Activated CD8-positive, alpha-beta T cell treated with anti-CD3 and anti-CD28 coated beads for 36 hours (primary cell): ENCODE results near the gene PCDHGA7. TPM values are rescaled to one million over a fixed set of nuclear protein-coding genes. Genes with fewer than 3 reads are reported as not detected.

Experiments
- ATAC-seq: fragments of 200-7000 bp; cut with Tn5 transposase; one replicate; pipeline ENCODE4 v1.10.0; 2021; ENCODE audit warnings: mild to moderate bottlenecking, moderate library complexity
- CTCF ChIA-PET: fragments of 350-600 bp; sonication (Branson Sonifier 250); formaldehyde crosslinking; loops from one replicate; lab custom pipeline; 2021; ENCODE audit warnings: antibody characterized with exemption; lab: Charles Lee
- POLR2A ChIA-PET: fragments of 350-600 bp; sonication (Branson Sonifier 250); formaldehyde crosslinking; loops from one replicate; lab custom pipeline; 2021; ENCODE audit warnings: antibody characterized with exemption; lab: Charles Lee
- DNase-seq: peaks from one replicate; pipeline ENCODE4 v3.0.0-alpha.2; 2020
- H3K27ac Mint-ChIP-seq: one replicate; pipeline ENCODE4 v1.8.0; 2021; ENCODE audit warnings: mild to moderate bottlenecking, mixed read lengths
- H3K27me3 Mint-ChIP-seq: one replicate; pipeline ENCODE4 v1.8.0; 2021; ENCODE audit warnings: mixed read lengths
- H3K36me3 Mint-ChIP-seq: one replicate; pipeline ENCODE4 v1.8.0; 2021; ENCODE audit warnings: low read depth, mixed read lengths
- H3K4me1 Mint-ChIP-seq: one replicate; pipeline ENCODE4 v1.8.0; 2021; ENCODE audit warnings: low read depth, mixed read lengths
- H3K4me3 Mint-ChIP-seq: one replicate; pipeline ENCODE4 v1.8.0; 2021; ENCODE audit warnings: mild to moderate bottlenecking, moderate library complexity, mixed read lengths
- H3K9me3 Mint-ChIP-seq: one replicate; pipeline ENCODE4 v1.8.0; 2021; ENCODE audit warnings: mixed read lengths
- intact Hi-C: fragments of 100-400 bp; cut with micrococcal nuclease; formaldehyde crosslinking; loops from one replicate; pipeline ENCODE4 v1.10.0; 2022
- total RNA-seq, 2 experiments: library from RNA; stranded (reverse); gene quantifications; one replicate each; pipeline ENCODE4 v1.2.3, GENCODE V29; 2021
- TF ChIP-seq, protein P1 (sequence below): fragments of 200-600 bp; IDR thresholded peaks from one replicate; pipeline ENCODE4 v1.8.0; 2022; ENCODE audit warnings: antibody characterized with exemption, mild to moderate bottlenecking

The PCDHGA7 gene
- total RNA-seq, 2 experiments from 2014 or later: not detected

DNA sequence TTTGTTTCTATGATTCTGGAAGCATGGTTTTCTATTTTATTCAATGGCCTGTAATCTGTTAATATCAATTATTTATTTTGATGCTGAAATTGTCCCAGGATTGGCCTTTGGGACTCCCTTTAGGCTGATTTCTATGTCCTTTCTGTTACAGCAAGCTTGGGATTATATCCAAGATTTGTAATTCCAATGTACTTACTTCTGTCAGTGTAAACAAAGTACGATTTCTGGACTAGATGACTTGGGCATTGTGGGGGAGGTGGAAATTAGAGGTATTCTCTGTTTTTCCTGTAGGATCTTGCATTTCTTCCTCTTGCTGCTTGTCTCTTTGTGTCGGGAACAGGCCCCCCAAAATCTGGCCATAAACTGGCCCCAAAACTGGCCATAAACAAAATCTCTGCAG, 51.5 kb downstream of the PCDHGA7 start:
- DNase-seq: no peak
- no peak overlapping the region for H3K4me3 Mint-ChIP-seq
- intact Hi-C loops: no loop called here
- peaks cover 32% of the 10 kb centered on the region for H3K27me3 Mint-ChIP-seq
- H3K27ac Mint-ChIP-seq: no peak overlapping the region
- no peak for ATAC-seq
- CTCF ChIA-PET: interaction anchor here (1.7 kb wide), 1 partner anchor 13 kb away, joined by 6 read pairs; the partner anchor contains the start of gene PCDHGA11
- peaks cover 18% of the 10 kb centered on the region for H3K36me3 Mint-ChIP-seq
- TF ChIP-seq, protein P1, sequence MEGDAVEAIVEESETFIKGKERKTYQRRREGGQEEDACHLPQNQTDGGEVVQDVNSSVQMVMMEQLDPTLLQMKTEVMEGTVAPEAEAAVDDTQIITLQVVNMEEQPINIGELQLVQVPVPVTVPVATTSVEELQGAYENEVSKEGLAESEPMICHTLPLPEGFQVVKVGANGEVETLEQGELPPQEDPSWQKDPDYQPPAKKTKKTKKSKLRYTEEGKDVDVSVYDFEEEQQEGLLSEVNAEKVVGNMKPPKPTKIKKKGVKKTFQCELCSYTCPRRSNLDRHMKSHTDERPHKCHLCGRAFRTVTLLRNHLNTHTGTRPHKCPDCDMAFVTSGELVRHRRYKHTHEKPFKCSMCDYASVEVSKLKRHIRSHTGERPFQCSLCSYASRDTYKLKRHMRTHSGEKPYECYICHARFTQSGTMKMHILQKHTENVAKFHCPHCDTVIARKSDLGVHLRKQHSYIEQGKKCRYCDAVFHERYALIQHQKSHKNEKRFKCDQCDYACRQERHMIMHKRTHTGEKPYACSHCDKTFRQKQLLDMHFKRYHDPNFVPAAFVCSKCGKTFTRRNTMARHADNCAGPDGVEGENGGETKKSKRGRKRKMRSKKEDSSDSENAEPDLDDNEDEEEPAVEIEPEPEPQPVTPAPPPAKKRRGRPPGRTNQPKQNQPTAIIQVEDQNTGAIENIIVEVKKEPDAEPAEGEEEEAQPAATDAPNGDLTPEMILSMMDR: no peak
- peaks cover 18% of the 10 kb centered on the region for H3K9me3 Mint-ChIP-seq
- peaks cover 5% of the 10 kb centered on the region for H3K4me1 Mint-ChIP-seq
- POLR2A ChIA-PET: no interaction called here

Other genes with a start within 250 kb of the PCDHGA7 start
- not detected for gene PCDHB5, start 247.5 kb upstream of the PCDHGA7 start, total RNA-seq
- gene PCDHB6, start 232.7 kb upstream of the PCDHGA7 start, total RNA-seq: not detected
- gene PCDHB7, start 210.1 kb upstream of the PCDHGA7 start, total RNA-seq: not detected
- gene PCDHB8, start 205.0 kb upstream of the PCDHGA7 start, total RNA-seq: not detected
- not detected for gene PCDHB16, start 200.4 kb upstream of the PCDHGA7 start, total RNA-seq
- gene PCDHB9, start 195.6 kb upstream of the PCDHGA7 start, total RNA-seq: not detected
- not detected for gene PCDHB10, start 190.4 kb upstream of the PCDHGA7 start, total RNA-seq
- gene PCDHB11, start 183.1 kb upstream of the PCDHGA7 start, total RNA-seq: not detected
- not detected for gene PCDHB12, start 174.0 kb upstream of the PCDHGA7 start, total RNA-seq
- gene PCDHB13, start 168.8 kb upstream of the PCDHGA7 start, total RNA-seq: not detected
- gene PCDHB14, start 159.4 kb upstream of the PCDHGA7 start, total RNA-seq: not detected
- not detected for gene PCDHB15, start 137.3 kb upstream of the PCDHGA7 start, total RNA-seq
- gene SLC25A2, start 78.7 kb upstream of the PCDHGA7 start, total RNA-seq: under 1 TPM in 1 of 2 experiments, not detected in 1; 0.25 TPM
- 10 to 100 TPM; 56.2 to 58.1 TPM for gene TAF7, start 62.0 kb upstream of the PCDHGA7 start, total RNA-seq
- gene PCDHGA1, start 52.2 kb upstream of the PCDHGA7 start, total RNA-seq: under 1 TPM in 1 of 2 experiments, not detected in 1; 0.07 TPM
- not detected for gene PCDHGA2, start 44.0 kb upstream of the PCDHGA7 start, total RNA-seq
- not detected for gene PCDHGA3, start 38.9 kb upstream of the PCDHGA7 start, total RNA-seq
- gene PCDHGB1, start 32.6 kb upstream of the PCDHGA7 start, total RNA-seq: not detected
- not detected for gene PCDHGA4, start 27.7 kb upstream of the PCDHGA7 start, total RNA-seq
- gene PCDHGB2, start 22.7 kb upstream of the PCDHGA7 start, total RNA-seq: under 1 TPM; 0.11 to 0.14 TPM
- not detected for gene PCDHGA5, start 18.6 kb upstream of the PCDHGA7 start, total RNA-seq
- under 1 TPM; 0.07 to 0.16 TPM for gene PCDHGB3, start 12.5 kb upstream of the PCDHGA7 start, total RNA-seq
- gene PCDHGA6, start 8.9 kb upstream of the PCDHGA7 start, total RNA-seq: not detected
- not detected for gene PCDHGB4, start 5.0 kb downstream of the PCDHGA7 start, total RNA-seq
- not detected for gene PCDHGA8, start 9.9 kb downstream of the PCDHGA7 start, total RNA-seq
- gene PCDHGB5, start 15.2 kb downstream of the PCDHGA7 start, total RNA-seq: under 1 TPM in 1 of 2 experiments, not detected in 1; 0.11 TPM
- under 1 TPM in 1 of 2 experiments, not detected in 1; 0.09 TPM for gene PCDHGA9, start 20.0 kb downstream of the PCDHGA7 start, total RNA-seq
- under 1 TPM in 1 of 2 experiments, not detected in 1; 0.09 TPM for gene PCDHGB6, start 25.3 kb downstream of the PCDHGA7 start, total RNA-seq
- not detected for gene PCDHGA10, start 30.2 kb downstream of the PCDHGA7 start, total RNA-seq
- gene PCDHGB7, start 34.9 kb downstream of the PCDHGA7 start, total RNA-seq: not detected
- not detected for gene PCDHGA11, start 38.3 kb downstream of the PCDHGA7 start, total RNA-seq
- gene PCDHGA12, start 47.8 kb downstream of the PCDHGA7 start, total RNA-seq: not detected
- gene PCDHGC3, start 93.2 kb downstream of the PCDHGA7 start, total RNA-seq: not detected
- gene PCDHGC4, start 102.3 kb downstream of the PCDHGA7 start, total RNA-seq: not detected
- not detected for gene PCDHGC5, start 106.3 kb downstream of the PCDHGA7 start, total RNA-seq
- gene DIAPH1, start 236.3 kb downstream of the PCDHGA7 start, total RNA-seq: 100 to 1,000 TPM; 209 to 218 TPM